Left ventricle myocardium inferior (tissue), 1 donor: ENCODE results near the gene ASB18. TPM values are rescaled to one million over a fixed set of nuclear protein-coding genes. Genes with fewer than 3 reads are reported as not detected.

Experiments
- DNase-seq: peaks from one replicate; pipeline ENCODE4 v3.0.0-alpha.2; 2020
- H3K27ac ChIP-seq: fragments of 200-600 bp; replicated peaks from 2 replicates; pipeline ENCODE4 v1.8.0; 2021
- H3K27me3 ChIP-seq: fragments of 200-600 bp; 2 replicates; pipeline ENCODE4 v1.8.0; 2021; ENCODE audit warnings: low read depth
- H3K36me3 ChIP-seq: fragments of 200-600 bp; 2 replicates; pipeline ENCODE4 v1.8.0; 2021
- H3K4me1 ChIP-seq: fragments of 200-600 bp; 2 replicates; pipeline ENCODE4 v1.8.0; 2021
- H3K4me3 ChIP-seq: fragments of 200-600 bp; 2 replicates; pipeline ENCODE4 v1.8.0; 2021; ENCODE audit warnings: mild to moderate bottlenecking, moderate library complexity
- H3K9me3 ChIP-seq: fragments of 200-600 bp; replicated peaks from 2 replicates; pipeline ENCODE4 v1.8.0; 2021
- CTCF ChIP-seq: fragments of 200-600 bp; IDR thresholded peaks from 2 replicates; pipeline ENCODE4 v1.8.0; 2021; ENCODE audit warnings: antibody characterized with exemption, mild to moderate bottlenecking, borderline replicate concordance
- intact Hi-C: fragments of 100-400 bp; cut with micrococcal nuclease; formaldehyde crosslinking; loops from one replicate; pipeline ENCODE4 v1.11.0; 2022
- total RNA-seq: library from RNA; stranded (reverse); fragmentation: NEBNext Ultra II Directional; extraction: Animal tissue kit (Norgen Biotek cat#: 25700); gene quantifications from one replicate; pipeline ENCODE4 v1.2.1, GENCODE V29; 2021
- donor health status: DM: no; HTN: yes; CAD: no; lungs with severe emphysema.

The ASB18 gene
- total RNA-seq, 1 donor from 2014 or later, result 11.3 TPM

GRCh38 chr2:236180831-236181453 is 83.3 kb downstream of the ASB18 start:
- Histone ChIP-seq H3K4me1 (peaks cover 28% of the 10 kb centered on the region), H3K36me3 (no peaks in the 10 kb centered on the region), H3K27me3 (peaks cover 82% of the 10 kb centered on the region), H3K4me3 (no peak overlapping the region), H3K27ac (no peak overlapping the region), H3K9me3 (no peaks in the 10 kb centered on the region)
- DNase-seq, result no peak
- TF ChIP-seq CTCF, result peak; percentile 75
- intact Hi-C loops, result loop anchor here (5.0 kb wide), 1 partner anchor 414 kb away; no protein-coding TSS in a partner anchor

GRCh38 chr2:236180076-236180816 is 84.0 kb downstream of the ASB18 start:
- no peak for TF ChIP-seq CTCF
- intact Hi-C loops, result loop anchor here (5.0 kb wide), 1 partner anchor 413 kb away; no protein-coding TSS in a partner anchor
- no peak overlapping the region for H3K27ac ChIP-seq
- H3K4me3 ChIP-seq, result peak overlapping the region; percentile 57
- H3K4me1 ChIP-seq, result peaks cover 28% of the 10 kb centered on the region
- no peaks in the 10 kb centered on the region for H3K36me3 ChIP-seq
- H3K27me3 ChIP-seq, result peaks cover 87% of the 10 kb centered on the region
- no peak for DNase-seq
- no peaks in the 10 kb centered on the region for H3K9me3 ChIP-seq

- Histone ChIP-seq H3K27me3 (peaks cover 87% of the 10 kb centered on the region), H3K4me3 (peak overlapping the region; percentile 57), H3K27ac (no peak overlapping the region), H3K36me3 (no peaks in the 10 kb centered on the region), H3K9me3 (no peaks in the 10 kb centered on the region), H3K4me1 (peaks cover 28% of the 10 kb centered on the region)
- no peak for DNase-seq
- no peak for TF ChIP-seq CTCF
- intact Hi-C loops, result loop anchor here (5.0 kb wide), 1 partner anchor 412 kb away; no protein-coding TSS in a partner anchor
Measured at GRCh38 chr2:236179236-236180075, 84.8 kb downstream of the ASB18 start.

GRCh38 chr2:236178890-236179235 is 85.3 kb downstream of the ASB18 start:
- peak overlapping the region; percentile 57 for H3K4me3 ChIP-seq
- no peaks in the 10 kb centered on the region for H3K36me3 ChIP-seq
- H3K27ac ChIP-seq, result no peak overlapping the region
- no peaks in the 10 kb centered on the region for H3K9me3 ChIP-seq
- H3K4me1 ChIP-seq, result peaks cover 28% of the 10 kb centered on the region
- no peak for DNase-seq
- no peak for TF ChIP-seq CTCF
- intact Hi-C loops, result no loop called here
- peaks cover 87% of the 10 kb centered on the region for H3K27me3 ChIP-seq

GRCh38 chr2:236177967-236178889 is 86.0 kb downstream of the ASB18 start:
- peak; percentile 58 for DNase-seq
- peaks cover 93% of the 10 kb centered on the region for H3K27me3 ChIP-seq
- intact Hi-C loops, result no loop called here
- H3K36me3 ChIP-seq, result no peaks in the 10 kb centered on the region
- H3K9me3 ChIP-seq, result no peaks in the 10 kb centered on the region
- H3K4me3 ChIP-seq, result peak overlapping the region; percentile 57
- TF ChIP-seq CTCF, result peak; percentile 77
- peaks cover 31% of the 10 kb centered on the region for H3K4me1 ChIP-seq
- H3K27ac ChIP-seq, result no peak overlapping the region
